CD4-positive, alpha-beta T cell (primary cell): ENCODE data around the gene GABRB1. TPM values are rescaled to one million over a fixed set of nuclear protein-coding genes. Genes with fewer than 3 reads are reported as not detected.

Experiments used
- ATAC-seq: fragments of 200-7000 bp; cut with Tn5 transposase; one replicate; pipeline ENCODE4 v1.10.0; 2022; ENCODE audit warnings: mild to moderate bottlenecking; ENCODE audit not compliant: poor library complexity
- CTCF ChIA-PET: fragments of 350-600 bp; sonication (Branson Sonifier 250); formaldehyde crosslinking; loops from one replicate; lab custom pipeline; 2021; ENCODE audit warnings: antibody characterized with exemption, inconsistent platforms; lab: Charles Lee
- POLR2A ChIA-PET: fragments of 350-600 bp; sonication (Branson Sonifier 250); formaldehyde crosslinking; loops from one replicate; lab custom pipeline; 2021; ENCODE audit warnings: antibody characterized with exemption, inconsistent platforms; lab: Charles Lee
- DNase-seq, 14 experiments: peaks; one replicate each; pipeline ENCODE4 v3.0.0-alpha.2; 2013 to 2020; ENCODE audit warnings: mixed read lengths in 2 of 14
- H3K27ac ChIP-seq, 2 donors: one replicate each; pipeline versions ENCODE4 v1.5.1 to v1.7.0; 2013; ENCODE audit warnings: low read length in 2 of 2, low read depth in 1 of 2, mild to moderate bottlenecking in 1 of 2
- H3K27me3 ChIP-seq, 2 experiments: 1 replicate in 1 of 2; 2 replicates in 1 of 2; pipeline versions ENCODE4 v1.6.1 to v1.7.0; 2013; ENCODE audit warnings: low read length in 2 of 2, control low read depth in 1 of 2, mild to moderate bottlenecking in 1 of 2, moderate library complexity in 1 of 2; ENCODE audit not compliant: insufficient read depth in 2 of 2, control insufficient read depth in 1 of 2
- H3K36me3 ChIP-seq: one replicate; pipeline ENCODE4 v1.6.1; 2013; ENCODE audit warnings: low read length, control low read depth; ENCODE audit not compliant: insufficient read depth
- H3K4me1 ChIP-seq: one replicate; pipeline ENCODE4 v1.6.1; 2013; ENCODE audit warnings: low read length, control low read depth; ENCODE audit not compliant: insufficient read depth
- H3K4me3 ChIP-seq: one replicate; pipeline ENCODE4 v1.5.1; 2013; ENCODE audit warnings: mild to moderate bottlenecking, low read length, moderate library complexity
- H3K9me3 ChIP-seq, 2 experiments: 1 replicate in 1 of 2; 2 replicates in 1 of 2; pipeline versions ENCODE4 v1.6.1 to v1.7.0; 2013; ENCODE audit warnings: low read length in 2 of 2, mild to moderate bottlenecking in 2 of 2, control low read depth in 1 of 2, moderate library complexity in 1 of 2; ENCODE audit not compliant: control insufficient read depth in 1 of 2, insufficient read depth in 1 of 2
- H3K27ac Mint-ChIP-seq: one replicate; pipeline ENCODE4 v1.8.0; 2020; ENCODE audit warnings: mixed read lengths
- H3K27me3 Mint-ChIP-seq: one replicate; pipeline ENCODE4 v1.8.0; 2021; ENCODE audit warnings: mixed read lengths
- H3K36me3 Mint-ChIP-seq: one replicate; pipeline ENCODE4 v1.8.0; 2021; ENCODE audit warnings: low read depth, mixed read lengths
- H3K4me1 Mint-ChIP-seq: one replicate; pipeline ENCODE4 v1.8.0; 2021; ENCODE audit warnings: low read depth, mixed read lengths
- H3K4me3 Mint-ChIP-seq: one replicate; pipeline ENCODE4 v1.8.0; 2020; ENCODE audit warnings: mild to moderate bottlenecking, mixed read lengths
- H3K9me3 Mint-ChIP-seq: one replicate; pipeline ENCODE4 v1.8.0; 2020; ENCODE audit warnings: mixed read lengths
- intact Hi-C, 2 experiments: fragments of 100-400 bp; cut with DNase I in 1 of 2; cut with micrococcal nuclease in 1 of 2; formaldehyde crosslinking; loops; one replicate each; pipeline versions ENCODE4 v1.15.1 to v1.9.0; 2023 to 2025; cut with DNase I, micrococcal nuclease
- total RNA-seq, 174 experiments: library from RNA in 2 of 174; stranded (reverse) in 2 of 174; gene quantifications; one replicate each; pipeline ENCODE4 v1.2.3 and lab custom pipeline; 2021 to 2026
- TF ChIP-seq, protein P1 (sequence below): fragments of 200-600 bp; IDR thresholded peaks from one replicate; pipeline ENCODE4 v1.8.0; 2022; ENCODE audit warnings: antibody characterized with exemption, mild to moderate bottlenecking

Gene GABRB1
- total RNA-seq, 2 experiments from 2014 or later, result not detected

DNA sequence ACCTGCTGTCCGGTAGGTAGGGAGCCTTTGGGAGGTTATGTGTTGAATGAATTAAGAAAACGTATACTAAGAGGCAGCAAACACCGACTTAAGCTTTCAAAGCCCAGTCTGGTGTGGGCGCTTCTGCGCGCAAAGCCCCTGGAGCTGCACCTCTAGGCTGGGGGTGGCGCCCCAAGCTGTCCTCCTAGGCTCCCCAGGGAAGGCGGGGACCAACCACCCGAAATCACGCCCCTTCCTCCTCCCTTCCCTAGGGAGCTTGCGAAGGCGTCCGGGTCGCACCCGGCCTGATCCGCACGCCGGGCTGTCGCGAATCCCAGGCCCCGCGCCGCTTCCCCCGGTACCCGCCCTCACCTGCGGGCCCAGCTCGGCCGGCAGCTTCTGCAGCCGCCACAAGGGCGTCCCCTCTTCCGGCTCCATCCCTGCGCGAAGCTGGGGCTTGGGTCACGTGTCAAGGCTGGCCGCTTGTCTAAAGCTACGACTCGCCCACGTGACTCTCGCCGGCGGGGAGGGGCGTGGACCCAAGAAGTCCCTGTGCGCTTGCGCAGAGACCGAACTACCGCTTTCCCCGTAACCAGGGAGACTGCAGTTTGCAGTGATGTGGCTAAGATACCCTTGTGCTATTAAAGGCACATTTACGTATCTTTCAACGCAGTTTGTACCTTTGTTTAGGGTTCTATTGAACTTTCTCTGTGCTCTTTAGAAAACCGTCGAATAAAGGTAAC is 432.0 kb downstream of the GABRB1 start, which contains the start of gene COMMD8:
TSS of gene COMMD8 (minus strand) at position 468 of the 722 bp plus-strand sequence. CDS start at position 417, 51 bp downstream.
- Histone ChIP-seq H3K27ac (peak within 1 kb of the TSS; percentile 43 to 63), H3K4me3 (peak within 1 kb of the TSS; percentile 86), H3K9me3 (no peaks in the 10 kb centered on the region), H3K27me3 (no peaks in the 10 kb centered on the region), H3K4me1 (peaks cover 16% of the 10 kb centered on the region), H3K36me3 (peaks cover 6% of the 10 kb centered on the region)
- TF ChIP-seq, protein P1, sequence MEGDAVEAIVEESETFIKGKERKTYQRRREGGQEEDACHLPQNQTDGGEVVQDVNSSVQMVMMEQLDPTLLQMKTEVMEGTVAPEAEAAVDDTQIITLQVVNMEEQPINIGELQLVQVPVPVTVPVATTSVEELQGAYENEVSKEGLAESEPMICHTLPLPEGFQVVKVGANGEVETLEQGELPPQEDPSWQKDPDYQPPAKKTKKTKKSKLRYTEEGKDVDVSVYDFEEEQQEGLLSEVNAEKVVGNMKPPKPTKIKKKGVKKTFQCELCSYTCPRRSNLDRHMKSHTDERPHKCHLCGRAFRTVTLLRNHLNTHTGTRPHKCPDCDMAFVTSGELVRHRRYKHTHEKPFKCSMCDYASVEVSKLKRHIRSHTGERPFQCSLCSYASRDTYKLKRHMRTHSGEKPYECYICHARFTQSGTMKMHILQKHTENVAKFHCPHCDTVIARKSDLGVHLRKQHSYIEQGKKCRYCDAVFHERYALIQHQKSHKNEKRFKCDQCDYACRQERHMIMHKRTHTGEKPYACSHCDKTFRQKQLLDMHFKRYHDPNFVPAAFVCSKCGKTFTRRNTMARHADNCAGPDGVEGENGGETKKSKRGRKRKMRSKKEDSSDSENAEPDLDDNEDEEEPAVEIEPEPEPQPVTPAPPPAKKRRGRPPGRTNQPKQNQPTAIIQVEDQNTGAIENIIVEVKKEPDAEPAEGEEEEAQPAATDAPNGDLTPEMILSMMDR, result no peak
- ATAC-seq (peak; percentile 89), DNase-seq (peak; percentile 93 to 99 (median 96))
- H3K4me1 Mint-ChIP-seq, result peaks cover 51% of the 10 kb centered on the region
- intact Hi-C loops, result loop anchor here (1.0 to 10.0 kb wide), 4 partner anchors 22 to 871 kb away; partner anchors contain the start of genes ATP10D (in 1 of the 2), CNGA1 (in 1 of the 2), NFXL1 (in 1 of the 2) and NIPAL1 (in 1 of the 2)
- H3K9me3 Mint-ChIP-seq, result no peaks in the 10 kb centered on the region
- peaks cover 28% of the 10 kb centered on the region for H3K36me3 Mint-ChIP-seq
- ChIA-PET CTCF (interaction anchor here (0.7 to 1.7 kb wide), 3 partner anchors 12 to 22 kb away, joined by 3 to 7 read pairs (median 4); partner anchors contain the start of gene ATP10D), POLR2A (interaction anchor here (0.7 to 2.3 kb wide), 6 partner anchors 10 to 451 kb away, joined by 3 to 36 read pairs (median 6); partner anchors contain the start of genes ATP10D and NFXL1)
- peak within 1 kb of the TSS; percentile 93 for H3K4me3 Mint-ChIP-seq
- H3K27me3 Mint-ChIP-seq, result no peaks in the 10 kb centered on the region
- peak within 1 kb of the TSS; percentile 83 for H3K27ac Mint-ChIP-seq

DNA sequence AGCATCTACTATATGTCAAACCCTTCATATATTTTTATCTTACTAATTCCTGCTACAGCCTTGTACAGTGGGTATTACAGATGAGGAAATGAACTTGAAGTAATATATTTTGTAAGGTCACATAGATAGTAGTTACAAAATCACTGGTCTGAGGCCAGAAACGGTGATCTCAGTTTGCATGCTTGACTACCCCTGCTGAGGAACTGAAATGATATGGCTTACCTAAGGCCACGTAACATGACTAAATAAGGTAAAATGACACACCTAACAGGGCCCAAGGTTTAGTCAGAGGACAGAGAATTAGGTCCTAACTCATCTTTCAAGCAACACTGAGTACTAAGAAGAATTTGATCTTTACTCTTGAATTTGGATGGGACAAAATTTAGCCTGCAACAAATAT is 433.6 kb downstream of the GABRB1 start:
- Mint-ChIP-seq H3K27me3 (peaks cover 6% of the 10 kb centered on the region), H3K9me3 (no peaks in the 10 kb centered on the region), H3K4me3 (no peak overlapping the region), H3K4me1 (peaks cover 35% of the 10 kb centered on the region), H3K27ac (no peak overlapping the region), H3K36me3 (peaks cover 12% of the 10 kb centered on the region)
- Histone ChIP-seq H3K27me3 (peaks cover 0 to 3% of the 10 kb centered on the region in 2 experiments), H3K27ac (no peak overlapping the region), H3K4me1 (peaks cover 16% of the 10 kb centered on the region), H3K4me3 (no peak overlapping the region), H3K9me3 (no peaks in the 10 kb centered on the region), H3K36me3 (no peaks in the 10 kb centered on the region)
- ChIA-PET CTCF (no interaction called here), POLR2A (interaction anchor here (0.9 kb wide), 1 partner anchor 19 kb away, joined by 3 read pairs; no protein-coding TSS in a partner anchor)
- TF ChIP-seq, protein P1, result no peak
- intact Hi-C loops, result loop anchor here in 1 of 2 experiments (2.0 to 10.0 kb wide), 3 partner anchors 16 to 870 kb away; partner anchors contain the start of genes CNGA1 and NIPAL1
- DNase-seq (no peak), ATAC-seq (no peak)

DNA sequence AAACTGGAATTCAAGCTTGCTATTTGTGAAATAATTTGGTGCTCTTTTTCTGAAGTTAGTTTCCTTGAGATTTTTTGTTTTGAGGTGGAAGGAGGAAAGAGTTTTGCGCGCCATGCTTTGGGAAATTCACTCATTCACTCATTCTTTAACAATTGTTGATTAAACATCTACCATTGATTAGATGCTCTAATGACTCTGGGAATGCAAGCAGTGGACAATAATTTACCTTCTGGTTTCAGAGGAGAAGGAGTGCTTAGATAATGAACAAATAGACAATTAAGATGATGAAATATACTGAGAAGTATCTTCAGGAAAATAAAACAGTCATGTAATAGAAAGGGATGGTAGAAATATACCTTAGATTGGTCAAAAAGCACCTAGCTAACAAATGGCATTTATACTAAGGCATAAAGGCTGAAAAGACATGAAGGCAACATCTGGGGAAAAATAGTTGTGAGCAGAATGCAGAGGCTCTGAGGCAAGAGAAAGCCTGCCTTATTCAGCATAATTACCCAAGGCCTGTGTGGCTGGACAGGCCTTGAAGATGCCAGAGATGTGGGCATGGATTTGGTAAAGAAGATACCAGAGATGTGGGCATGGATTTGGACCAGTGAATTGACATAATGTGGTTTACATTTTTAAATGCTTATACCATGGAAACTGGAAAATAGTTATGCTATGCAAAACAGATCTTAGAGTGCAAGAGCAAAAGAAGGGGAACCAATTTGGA is 434.9 kb downstream of the GABRB1 start:
- intact Hi-C loops, result loop anchor here in 1 of 2 experiments (10.0 kb wide), 2 partner anchors 549 to 869 kb away; partner anchors contain the start of genes CNGA1 and NIPAL1
- TF ChIP-seq, protein P1, result no peak
- Histone ChIP-seq H3K4me3 (no peak overlapping the region), H3K27ac (no peak overlapping the region), H3K27me3 (peaks cover 0 to 3% of the 10 kb centered on the region in 2 experiments), H3K4me1 (peaks cover 16% of the 10 kb centered on the region), H3K9me3 (no peaks in the 10 kb centered on the region), H3K36me3 (no peaks in the 10 kb centered on the region)
- CTCF ChIA-PET, result interaction anchor here (0.6 kb wide), 1 partner anchor 12 kb away, joined by 3 read pairs; no protein-coding TSS in a partner anchor
- H3K27ac Mint-ChIP-seq, result no peak overlapping the region
- H3K36me3 Mint-ChIP-seq, result peaks cover 5% of the 10 kb centered on the region
- POLR2A ChIA-PET, result no interaction called here
- DNase-seq, result no peak
- H3K9me3 Mint-ChIP-seq, result no peaks in the 10 kb centered on the region
- ATAC-seq, result no peak
- H3K4me1 Mint-ChIP-seq, result peaks cover 27% of the 10 kb centered on the region
- peaks cover 6% of the 10 kb centered on the region for H3K27me3 Mint-ChIP-seq
- H3K4me3 Mint-ChIP-seq, result no peak overlapping the region
